Prostate gland (tissue), 2 donors: ENCODE measurements around the gene TBL1X.
A peak's percentile ranks its signal among the peaks of the same experiment; 100 is the strongest.

Source experiments
- CTCF ChIP-seq, 4 experiments: fragments of 200-600 bp in 2 of 4; fragments of 450-650 bp in 2 of 4; sonication (generic) in 2 of 4; IDR thresholded peaks; 1 replicate in 3 of 4; 2 replicates in 1 of 4; pipeline ENCODE4 v1.5.1; 2016 to 2019; ENCODE audit warnings: antibody characterized with exemption in 4 of 4, mild to moderate bottlenecking in 2 of 4, moderate library complexity in 2 of 4
- POLR2A ChIP-seq: fragments of 450-650 bp; IDR thresholded peaks from one replicate; pipeline ENCODE4 v1.6.1; 2016; ENCODE audit warnings: antibody characterized with exemption, mild to moderate bottlenecking
- POLR2AphosphoS5 ChIP-seq: sonication (generic); formaldehyde crosslinking; IDR thresholded peaks from one replicate; pipeline ENCODE4 v1.6.1; 2017; ENCODE audit warnings: antibody characterized with exemption

- TF ChIP-seq CTCF (IDR thresholded peaks at IDR 0.05), result no peak
- TF ChIP-seq POLR2AphosphoS5, result peak; percentile 71
- TF ChIP-seq POLR2A, result no peak
These were observed 324.1 kb downstream of the TBL1X start for GRCh38 chrX:9788911-9789310.
